GM18505 (cell line): ENCODE results near the gene SUGCT.
"Not testable (repeated sequence)": the region's sequence is repeated elsewhere in the genome, so short reads cannot be mapped to it uniquely, and the experiment has no call there.

Experiments used
- ATAC-seq: cut with Tn5 transposase; IDR thresholded peaks from one replicate; pipeline ENCODE4 v1.9.1; 2021; ENCODE audit not compliant: unreplicated experiment
- POLR2A ChIP-seq: IDR thresholded peaks from 4 replicates; pipeline ENCODE4 v1.6.1; 2011; ENCODE audit warnings: borderline replicate concordance; ENCODE audit not compliant: insufficient read depth, insufficient read length; ENCODE audit errors: extremely low read depth

SUGCT gene

DNA sequence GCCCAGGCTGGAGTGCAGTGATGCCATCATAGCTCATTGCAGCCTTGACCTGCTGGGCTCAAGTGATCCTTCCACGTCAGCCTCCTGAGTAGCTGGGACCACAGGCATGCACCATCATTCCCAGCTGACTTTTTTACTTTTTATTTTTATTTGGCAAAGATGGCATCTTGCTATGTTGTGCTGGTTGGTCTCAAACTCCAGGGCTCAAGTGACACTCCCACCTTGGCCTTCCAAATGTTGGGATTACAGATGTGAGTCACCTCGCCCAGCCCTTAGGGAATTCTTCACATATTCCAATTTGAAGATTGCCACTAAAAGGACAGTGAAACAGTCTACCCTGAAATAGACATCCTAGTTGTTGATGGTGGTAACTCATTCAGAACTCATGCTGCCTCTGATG is 27.7 kb downstream of the SUGCT start:
- TF ChIP-seq POLR2A = no peak
- no peak for ATAC-seq

DNA sequence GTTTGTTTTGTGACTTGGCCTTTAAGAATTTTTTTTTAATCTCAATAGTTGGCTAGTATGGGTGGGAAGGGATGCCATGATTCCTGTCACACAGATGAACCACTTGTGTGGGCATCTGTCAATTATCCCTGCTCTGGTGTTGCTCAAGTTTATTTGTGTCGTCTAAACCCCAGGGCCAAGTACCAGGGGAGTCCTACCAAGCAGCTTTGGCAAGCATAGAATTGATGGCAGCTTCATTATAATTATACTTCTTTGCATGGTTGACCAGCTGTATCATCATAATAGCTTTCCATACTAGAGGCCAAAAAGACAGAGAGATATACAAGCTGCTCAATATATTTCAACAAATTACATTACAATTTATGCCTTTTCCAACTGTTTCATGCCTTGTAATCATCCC is 30.4 kb downstream of the SUGCT start:
- no peak for TF ChIP-seq POLR2A
- no peak for ATAC-seq

DNA sequence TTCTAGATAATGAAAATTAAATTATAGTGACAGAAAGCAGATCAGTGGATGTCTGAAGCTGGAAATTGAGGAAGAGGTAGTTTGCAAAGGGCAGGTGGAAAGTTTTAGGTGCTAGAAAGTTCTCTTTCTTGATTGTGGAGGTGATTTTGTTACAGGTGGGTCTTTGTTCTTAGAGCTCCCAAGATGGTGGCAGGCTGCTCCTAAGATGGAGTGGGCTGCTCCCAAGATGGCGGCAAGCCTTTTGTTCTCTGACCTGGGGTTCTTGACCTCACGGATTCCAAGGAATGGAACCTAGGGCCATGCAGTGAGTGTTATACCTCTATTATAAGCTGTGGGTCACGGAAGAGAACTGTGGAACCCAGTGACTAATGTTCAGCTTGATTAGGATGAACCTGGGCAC is 32.5 kb downstream of the SUGCT start:
- no peak for ATAC-seq
- no peak for TF ChIP-seq POLR2A

DNA sequence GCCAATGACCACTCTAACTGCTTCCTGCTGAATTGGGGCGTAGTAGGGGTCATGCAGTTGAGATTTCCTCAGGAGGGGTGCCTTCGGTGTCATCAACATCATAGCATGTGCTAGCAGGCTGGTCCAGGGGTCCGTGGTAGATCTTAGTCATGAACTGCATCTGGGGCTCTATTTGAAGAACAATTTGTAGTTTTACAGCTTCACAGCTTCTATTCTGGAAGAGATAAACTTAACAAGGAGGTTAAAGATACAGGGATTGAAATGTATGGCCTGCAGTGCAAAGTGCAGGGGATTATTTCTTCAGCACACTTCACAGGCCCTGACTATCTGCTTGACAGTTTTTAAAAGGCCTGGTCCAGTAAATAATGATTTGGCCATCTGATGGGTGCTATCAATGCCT is 33.5 kb downstream of the SUGCT start:
- ATAC-seq = not testable (repeated sequence)

DNA sequence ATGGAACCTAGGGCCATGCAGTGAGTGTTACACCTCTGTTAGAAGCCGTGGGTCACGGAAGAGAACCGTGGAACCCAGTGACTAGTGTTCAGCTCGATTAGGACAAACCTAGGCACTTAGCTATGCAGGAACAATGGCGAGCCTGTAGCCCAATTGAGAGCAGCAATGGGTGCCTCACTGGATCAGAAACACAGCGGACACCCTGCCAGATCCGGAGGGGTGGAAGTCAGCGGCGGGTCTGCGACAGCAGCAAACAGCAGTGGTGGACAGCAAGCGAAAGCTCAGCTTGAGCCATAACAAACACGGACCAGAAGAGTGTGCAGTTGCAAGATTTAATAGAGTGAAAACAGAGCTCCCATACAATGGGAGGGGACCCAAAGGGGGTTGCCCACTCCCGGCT is 38.3 kb downstream of the SUGCT start:
- not testable (repeated sequence) for ATAC-seq

DNA sequence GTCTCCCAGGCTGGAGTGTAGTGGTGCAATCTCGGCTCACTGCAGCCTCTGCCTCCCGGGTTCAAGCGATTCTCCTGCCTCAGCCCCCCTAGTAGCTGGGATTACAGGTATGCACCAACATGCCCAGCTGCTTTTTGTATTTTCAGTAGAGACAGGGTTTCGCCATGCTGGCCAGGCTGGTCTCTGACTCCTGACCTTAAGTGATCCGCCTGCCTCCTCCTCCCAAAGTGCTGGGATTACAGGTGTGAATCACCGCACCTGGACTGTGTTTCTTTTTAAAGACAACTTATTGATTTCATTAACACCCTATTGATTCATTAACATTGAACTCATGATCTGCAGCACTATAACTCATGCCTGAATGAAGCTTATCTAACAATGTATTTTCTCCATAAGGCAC is 40.5 kb downstream of the SUGCT start:
- ATAC-seq = not testable (repeated sequence)

DNA sequence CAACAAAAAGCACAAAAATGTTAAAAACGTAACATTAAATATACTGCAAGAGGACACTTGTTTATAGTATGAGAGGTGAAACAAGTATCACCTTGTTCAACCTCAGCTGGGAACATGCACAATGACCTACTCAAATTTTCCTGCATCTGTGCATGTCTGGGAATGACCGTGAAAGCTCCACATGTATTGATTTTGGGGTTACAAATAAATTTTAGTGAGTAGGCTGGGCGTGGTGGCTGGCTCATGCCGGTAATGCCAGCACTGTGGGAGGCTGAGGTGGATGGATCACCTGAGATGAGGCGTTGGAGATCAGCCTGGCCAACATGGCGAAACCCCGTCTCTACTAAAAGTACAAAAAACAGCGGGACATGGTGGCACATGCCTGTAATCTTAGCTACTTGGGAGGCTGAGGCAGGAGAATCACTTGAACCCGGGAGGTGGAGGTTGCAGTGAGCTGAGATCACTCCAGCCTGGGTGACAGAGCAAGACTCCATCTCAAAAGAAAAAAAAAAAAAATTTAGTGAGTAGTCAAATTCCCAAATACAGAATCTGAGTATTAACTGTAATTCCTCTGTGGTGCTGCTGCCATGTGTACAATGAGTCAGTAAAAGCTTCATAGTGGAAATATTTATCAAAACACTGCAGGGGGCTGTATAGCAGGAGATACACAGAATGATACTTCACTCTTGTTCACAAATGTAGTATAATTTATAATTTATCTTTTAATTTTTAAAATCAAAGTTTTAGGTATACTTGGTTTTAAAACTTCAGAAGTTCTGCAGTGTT is 41.1 kb downstream of the SUGCT start:
- no peak for ATAC-seq
- no peak for TF ChIP-seq POLR2A

DNA sequence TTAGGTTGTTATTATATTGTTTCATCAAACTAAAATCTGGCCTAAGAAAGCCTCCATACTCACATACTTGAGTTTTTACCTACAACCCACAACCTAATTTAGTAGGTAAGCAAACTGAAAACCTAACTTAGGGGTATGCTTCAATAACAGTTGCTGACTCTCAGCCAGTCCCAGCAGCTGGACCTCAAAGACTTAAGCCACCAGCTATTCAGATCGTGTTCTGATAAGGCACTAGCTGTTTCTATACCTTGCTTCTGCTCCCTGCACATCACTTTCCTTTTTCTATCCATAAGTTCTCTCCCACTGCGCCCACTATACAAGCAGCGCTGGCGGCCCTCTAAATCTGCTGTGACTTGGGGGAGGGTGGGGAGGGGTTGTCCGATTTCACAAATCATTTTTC is 42.3 kb downstream of the SUGCT start:
- ATAC-seq = no peak
- TF ChIP-seq POLR2A = no peak

DNA sequence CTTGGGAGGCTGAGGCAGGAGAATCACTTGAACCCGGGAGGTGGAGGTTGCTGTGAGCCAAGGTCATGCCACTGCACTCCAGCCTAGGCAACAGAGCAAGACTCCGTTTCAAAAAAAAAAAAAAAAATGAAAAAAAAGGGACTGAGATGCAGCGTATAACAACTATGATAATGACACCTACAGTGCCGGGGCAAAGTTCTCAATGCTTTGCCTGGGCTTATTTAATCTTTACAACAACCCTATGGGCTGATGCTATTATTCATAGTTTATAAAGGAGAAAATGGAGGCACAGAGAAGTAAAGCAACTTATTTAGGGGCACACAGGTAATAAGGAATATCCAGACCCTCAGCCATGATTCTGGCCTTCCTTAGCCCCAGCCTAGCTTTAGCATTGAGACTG is 47.6 kb downstream of the SUGCT start:
- ATAC-seq = no peak
- no peak for TF ChIP-seq POLR2A

DNA sequence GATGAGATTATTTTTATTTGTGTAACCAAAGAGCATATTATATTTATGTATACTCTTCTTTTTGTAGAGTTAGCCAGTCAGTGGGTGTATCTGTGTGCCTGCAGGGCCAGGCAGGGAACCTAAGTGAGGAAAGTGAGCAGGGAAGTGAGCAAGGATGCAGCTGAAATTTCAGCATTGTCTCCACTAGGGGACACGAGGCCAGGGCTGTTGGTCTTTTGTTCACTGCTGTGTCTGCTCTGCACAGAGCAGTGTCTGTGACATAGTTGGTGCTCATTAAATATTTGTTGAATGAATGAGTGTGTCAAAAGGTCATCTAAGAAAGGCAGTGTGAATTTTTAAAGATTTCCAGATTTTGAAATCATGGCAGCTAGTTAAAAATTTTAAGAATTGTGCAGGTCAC is 51.8 kb downstream of the SUGCT start:
- no peak for ATAC-seq

DNA sequence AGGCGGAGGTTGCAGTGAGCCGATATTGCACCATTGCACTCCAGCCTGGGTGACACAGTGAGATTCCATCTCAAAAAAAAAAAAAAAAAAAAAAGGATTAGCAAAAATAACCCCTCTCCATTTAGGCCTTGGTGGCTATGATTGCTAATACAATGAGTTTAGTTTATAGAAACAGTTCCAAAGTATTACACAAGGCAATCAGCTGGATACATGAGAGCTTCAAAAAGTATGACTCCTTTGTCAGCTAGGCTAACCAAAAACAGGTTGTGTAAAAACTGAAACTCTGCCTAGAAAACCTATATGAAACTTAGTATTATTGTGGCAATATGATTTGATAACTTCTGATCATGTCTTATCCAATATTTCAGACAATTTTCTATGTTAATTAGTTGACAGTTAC is 57.2 kb downstream of the SUGCT start:
- no peak for ATAC-seq
- TF ChIP-seq POLR2A = no peak

More for the DNA sequence above, 51.8 kb downstream of the SUGCT start:
- no peak for TF ChIP-seq POLR2A

DNA sequence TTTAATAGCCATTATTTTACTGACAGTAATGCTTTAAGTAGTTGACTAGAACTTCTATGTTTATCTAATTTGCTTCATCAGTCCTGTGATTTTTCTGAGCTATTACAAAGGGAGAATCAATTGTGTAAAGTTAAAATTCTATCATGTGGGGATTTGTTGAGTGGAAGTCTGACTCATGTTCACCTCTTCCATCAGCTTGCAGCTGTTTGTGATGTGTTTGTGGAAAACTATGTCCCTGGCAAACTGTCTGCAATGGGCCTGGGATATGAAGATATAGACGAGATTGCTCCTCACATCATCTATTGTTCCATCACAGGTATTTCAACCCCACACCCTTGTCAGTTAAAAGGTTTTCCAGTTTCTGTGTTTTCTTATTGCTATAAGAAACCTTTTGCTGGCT is 59.9 kb downstream of the SUGCT start:
- TF ChIP-seq POLR2A = no peak
- no peak for ATAC-seq

DNA sequence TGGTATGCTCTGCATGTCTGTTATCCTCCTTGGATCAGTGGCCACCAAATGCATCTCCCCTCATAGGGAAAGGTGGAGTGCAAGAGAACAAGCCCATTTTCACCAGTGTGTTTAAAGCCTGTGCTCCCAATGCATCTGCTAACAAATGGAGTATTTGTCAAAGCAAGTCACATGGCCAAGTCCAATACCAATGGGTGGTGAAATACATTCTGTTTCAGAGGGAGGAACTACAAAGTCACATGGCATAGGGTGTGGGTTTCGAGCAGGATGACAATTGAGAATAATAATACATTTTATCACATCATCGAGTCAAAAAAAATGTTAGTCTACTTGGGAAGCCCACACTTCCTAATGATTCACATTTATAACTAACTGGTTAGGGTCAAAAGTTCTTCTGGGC is 62.7 kb downstream of the SUGCT start:
- TF ChIP-seq POLR2A = no peak
- no peak for ATAC-seq

DNA sequence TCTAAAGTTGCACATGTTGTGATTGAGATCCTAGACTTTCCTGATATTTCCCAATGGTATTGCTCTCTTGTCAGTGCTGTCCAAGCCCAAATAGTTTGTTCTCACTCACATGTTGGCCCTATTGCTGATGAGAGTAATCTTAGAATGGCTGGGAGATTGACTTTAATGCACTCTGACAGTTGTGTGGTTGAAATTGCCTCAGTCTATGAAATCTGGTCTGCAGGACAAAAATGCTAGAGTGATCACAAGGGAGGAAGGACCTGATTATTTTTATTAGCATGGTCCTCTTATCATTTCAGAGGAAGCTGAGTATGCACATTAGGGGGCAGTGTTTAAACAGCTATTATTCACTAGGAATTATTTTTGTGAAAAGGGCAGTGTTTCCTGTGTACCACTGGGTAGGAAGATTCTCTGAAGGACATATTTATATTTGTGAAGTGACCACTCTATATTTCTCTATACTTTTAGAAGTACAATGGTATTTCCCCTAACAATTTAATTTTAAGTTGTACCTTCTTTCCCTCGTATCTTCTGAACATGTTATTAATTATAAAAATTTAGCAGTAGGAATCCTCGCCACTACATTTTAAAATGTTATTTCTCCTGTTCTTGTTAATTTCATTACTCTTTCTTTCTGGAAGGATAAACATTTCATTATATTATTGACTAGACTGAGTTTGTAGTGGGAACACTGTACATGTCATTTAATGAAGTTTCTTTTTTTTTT is 64.4 kb downstream of the SUGCT start:
- ATAC-seq = no peak
- TF ChIP-seq POLR2A = no peak

DNA sequence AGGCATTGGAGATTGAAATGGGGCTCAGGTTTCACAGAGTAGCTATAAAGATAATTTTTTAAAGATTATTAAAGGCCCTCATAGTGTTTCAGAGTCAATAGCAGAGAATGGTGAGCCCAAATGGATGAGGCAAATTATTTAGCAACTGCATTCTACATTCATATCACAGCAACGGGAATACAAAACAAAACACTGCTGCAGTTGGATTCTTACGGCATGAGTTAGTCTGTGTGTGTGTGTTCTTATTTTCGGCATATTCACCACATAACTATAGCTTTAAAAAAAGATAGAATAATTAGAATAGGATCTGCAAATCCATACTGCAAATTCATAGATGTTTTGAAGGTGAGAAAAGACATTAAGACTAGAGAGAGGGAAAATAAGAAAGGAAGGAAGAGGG is 66.0 kb downstream of the SUGCT start:
- no peak for ATAC-seq
- TF ChIP-seq POLR2A = no peak
